K562 (cell line): ENCODE measurements around the gene GPR78. TPM values are rescaled to one million over a fixed set of nuclear protein-coding genes. Genes with fewer than 3 reads are reported as not detected.

Experiments
- ATAC-seq: fragments of 200-7000 bp; cut with Tn5 transposase; 3 replicates; pipeline ENCODE4 v1.9.1; 2020; ENCODE audit warnings: moderate library complexity
- BruUV-seq: library from RNA; stranded (reverse); fragments of 400-500 nt; replicated peaks from 2 replicates; lab custom pipeline; 2021; lab: Mats Ljungman, UMichigan
- CTCF ChIA-PET: fragments of 300-600 bp; formaldehyde crosslinking; extraction: SDS; loops from one replicate; lab custom pipeline; 2021; ENCODE audit warnings: low intra/inter-chr PET ratio; lab: Yijun Ruan, JAX
- POLR2A ChIA-PET: fragments of 300-600, 350-650 bp; sonication (Branson Sonifier 250); formaldehyde crosslinking; extraction: SDS; loops from one replicate; lab custom pipeline; 2021; ENCODE audit warnings: antibody characterized with exemption, inconsistent platforms; lab: Yijun Ruan, JAX
- DNase-seq, 4 experiments: peaks; one replicate each; pipeline versions ENCODE4 v3.0.0 to v3.0.0-alpha.2; 2011 to 2018; ENCODE audit warnings: low spot score in 3 of 4, mixed read lengths in 3 of 4; ENCODE audit errors: extremely low read depth in 1 of 4
- FAIRE-seq: peaks from 2 replicates; lab custom pipeline; 2011; peaks lifted over from hg19 to GRCh38; lab: Jason Lieb, UNC
- H2AFZ ChIP-seq: 2 replicates; pipeline ENCODE4 v1.6.0; 2011; ENCODE audit warnings: low read depth, low read length, control low read depth, inconsistent platforms
- H3K27ac ChIP-seq: fragments of 200-600 bp; 3 replicates; pipeline ENCODE4 v1.8.0; 2011; ENCODE audit warnings: low read depth, mild to moderate bottlenecking, control low read depth, inconsistent platforms, low read length, moderate library complexity, mixed read lengths; ENCODE audit errors: extremely low read depth
- H3K27me3 ChIP-seq, 2 experiments: fragments of 300-600 bp in 1 of 2; 2 replicates in 1 of 2; 3 replicates in 1 of 2; pipeline versions ENCODE4 v1.6.0 to v1.8.0; 2011; ENCODE audit warnings: inconsistent platforms in 2 of 2, low read length in 2 of 2, mild to moderate bottlenecking in 1 of 2, mixed read lengths in 1 of 2, moderate library complexity in 1 of 2; ENCODE audit not compliant: control insufficient read depth in 2 of 2, insufficient read depth in 2 of 2
- H3K36me3 ChIP-seq: fragments of 300-600 bp; 3 replicates; pipeline ENCODE4 v1.8.0; 2011; ENCODE audit warnings: mild to moderate bottlenecking, low read length, inconsistent platforms; ENCODE audit not compliant: control insufficient read depth, insufficient read depth
- H3K4me1 ChIP-seq, 2 experiments: fragments of 200-600 bp in 1 of 2; replicated peaks in 1 of 2; 2 replicates in 1 of 2; 3 replicates in 1 of 2; pipeline versions ENCODE4 v1.5.1 to v1.8.0; 2011; ENCODE audit warnings: inconsistent platforms in 2 of 2, low read length in 2 of 2, mild to moderate bottlenecking in 1 of 2, mixed read lengths in 1 of 2, moderate library complexity in 1 of 2; ENCODE audit not compliant: control insufficient read depth in 2 of 2, insufficient read depth in 2 of 2
- H3K4me2 ChIP-seq: 2 replicates; pipeline ENCODE4 v1.6.1; 2011; ENCODE audit warnings: low read length, control low read depth, inconsistent platforms, mixed read lengths; ENCODE audit not compliant: insufficient read depth
- H3K4me3 ChIP-seq: fragments of 200-600 bp; sonication (generic), shearing (Covaris generic); 2 replicates; pipeline ENCODE4 v1.5.1; 2016; ENCODE audit warnings: control low read depth, inconsistent platforms
- H3K79me2 ChIP-seq: fragments of 200-600 bp; 3 replicates; pipeline ENCODE4 v1.8.0; 2011; ENCODE audit warnings: low read length, inconsistent platforms; ENCODE audit not compliant: control insufficient read depth, insufficient read depth
- H3K9ac ChIP-seq, 2 experiments: 2 replicates each; pipeline versions ENCODE4 v1.6.0 to v1.6.1; 2011; ENCODE audit warnings: low read depth in 2 of 2, low read length in 2 of 2, control low read depth in 1 of 2, inconsistent platforms in 1 of 2, mild to moderate bottlenecking in 1 of 2, mixed read lengths in 1 of 2; ENCODE audit not compliant: insufficient read depth in 1 of 2
- H3K9me1 ChIP-seq: one replicate; pipeline ENCODE4 v1.6.0; 2011; ENCODE audit warnings: inconsistent platforms, mild to moderate bottlenecking, low read length, moderate library complexity; ENCODE audit not compliant: control insufficient read depth, insufficient read depth
- H3K9me3 ChIP-seq: replicated peaks from 2 replicates; pipeline ENCODE4 v1.5.1; 2011; ENCODE audit warnings: low read depth, low read length, inconsistent platforms; ENCODE audit not compliant: control insufficient read depth, insufficient read depth
- H4K20me1 ChIP-seq: replicated peaks from 2 replicates; pipeline ENCODE4 v1.6.1; 2011; ENCODE audit warnings: low read length, inconsistent platforms, mixed read lengths; ENCODE audit not compliant: control insufficient read depth, insufficient read depth
- MGA ChIP-seq: fragments of 450-650 bp; IDR thresholded peaks from 2 replicates; pipeline ENCODE4 v1.6.1; 2016; ENCODE audit warnings: mild to moderate bottlenecking, moderate library complexity
- WGBS: fragments of 100-300 bp; shearing (Covaris generic); methylation state at CpG from one replicate; pipeline ENCODE4 v1.1.6; 2016; ENCODE audit warnings: low coverage, mixed read lengths; ENCODE audit not compliant: insufficient coverage; ENCODE audit errors: missing lambda C conversion rate; 5-methylcytosine and 5-hydroxymethylcytosine counted together
- in situ Hi-C: fragments of 300-500 bp; cut with MboI; formaldehyde crosslinking; loops from 4 replicates; pipeline ENCODE4 v1.15.0; 2018; ENCODE audit warnings: inconsistent platforms, mixed read lengths
- intact Hi-C: fragments of 100-400 bp; cut with micrococcal nuclease; formaldehyde crosslinking; loops from 2 replicates; pipeline ENCODE4 v1.14.2; 2022
- polyA plus RNA-seq, 8 experiments: library from polyadenylated mRNA; depleted of rRNA in 4 of 8; stranded (reverse) in 5 of 8; unstranded in 3 of 8; fragments of >200 nt; fragmentation: Nextera tagmentation in 2 of 8; fragmentation: Illumina TruSeq in 1 of 8; extraction: Ambion mirVana in 2 of 8; extraction: Trizol in 1 of 8; gene quantifications; 2 replicates each; pipeline versions ENCODE4 v1.2.1 to v1.2.3, GENCODE V29; 2011 to 2014; ENCODE audit warnings: inconsistent platforms in 1 of 8, missing spikeins in 1 of 8
- total RNA-seq, 7 experiments: library from RNA; depleted of rRNA in 6 of 7; stranded (reverse); fragments of >200 nt in 6 of 7; fragmentation: Illumina TruSeq in 2 of 7; extraction: Trizol in 2 of 7; gene quantifications; 2 replicates each; pipeline versions ENCODE4 v1.2.1 to v1.2.3, GENCODE V29; 2011 to 2021; ENCODE audit warnings: low replicate concordance in 1 of 7

GPR78 gene
- total and polyA plus RNA-seq, 9 of the 15 experiments (the other 6 are each of a cell fraction or from before 2014, with no cell fraction given): 0.04 to 0.13 (median 0.07) TPM; not detected in 4

GRCh38 chr4:8597791-8598190, 17.6 kb downstream of the GPR78 start:
- BruUV-seq: no TSS peak
- TF ChIP-seq MGA: no peak
- TF ChIP-seq, all 486 proteins: peak for 0
- Histone ChIP-seq H3K9me1 (no peaks in the 10 kb centered on the region), H3K9ac (peak overlapping the region in 1 of 2 experiments; percentile 35; a peak in 1 of 4 replicates), H3K36me3 (no peaks in the 10 kb centered on the region), H3K9me3 (no peaks in the 10 kb centered on the region), H4K20me1 (peaks cover 4% of the 10 kb centered on the region; the same call in 1 of the 2 replicates), H2AFZ (no peak overlapping the region), H3K4me3 (no peak overlapping the region), H3K79me2 (no peaks in the 10 kb centered on the region; the same call in 2 of the 3 replicates), H3K4me1 (peaks cover 13 to 40% of the 10 kb centered on the region in 2 experiments; a peak in 4 of 5 replicates), H3K27me3 (peaks cover 0 to 2% of the 10 kb centered on the region in 2 experiments; a peak in 3 of 5 replicates), H3K4me2 (no peak overlapping the region), H3K27ac (no peak overlapping the region)
- in situ Hi-C loops (loop anchor here (5.0 kb wide), 1 partner anchor 135 kb away; no protein-coding TSS in a partner anchor), intact Hi-C loops (no loop called here)
- ChIA-PET CTCF (no interaction called here), POLR2A (interaction anchor here (0.6 to 1.2 kb wide), 3 partner anchors 75 to 269 kb away, joined by 3 read pairs; no protein-coding TSS in a partner anchor)
- 47% methylated on average over 13 of the region's 15 CpGs for WGBS
- DNase-seq (no peak), ATAC-seq (no peak), FAIRE-seq (no peak)
